Adipocyte (in vitro differentiated cells): Measurements from ENCODE around the gene IGSF9B.

ENCODE experiments used
- DNase-seq: peaks from one replicate; pipeline ENCODE4 v3.0.0-alpha.2; 2015; ENCODE audit warnings: low read depth
- H3K27me3 ChIP-seq: replicated peaks from 2 replicates; pipeline ENCODE4 v1.7.0; 2013; ENCODE audit warnings: mild to moderate bottlenecking, low read length, moderate library complexity; ENCODE audit not compliant: control insufficient read depth, insufficient read depth
- H3K36me3 ChIP-seq: 2 replicates; pipeline ENCODE4 v1.7.0; 2013; ENCODE audit warnings: low read length, mild to moderate bottlenecking, moderate library complexity; ENCODE audit not compliant: control insufficient read depth, insufficient read depth, severe bottlenecking
- H3K4me1 ChIP-seq: 2 replicates; pipeline ENCODE4 v1.7.0; 2013; ENCODE audit warnings: mild to moderate bottlenecking, low read length, moderate library complexity; ENCODE audit not compliant: control insufficient read depth, insufficient read depth
- H3K4me3 ChIP-seq: 2 replicates; pipeline ENCODE4 v1.7.0; 2013; ENCODE audit warnings: mild to moderate bottlenecking, low read length, moderate library complexity
- H3K9ac ChIP-seq: 2 replicates; pipeline ENCODE4 v1.7.0; 2013; ENCODE audit warnings: mild to moderate bottlenecking, low read length, moderate library complexity
- H3K9me3 ChIP-seq: 2 replicates; pipeline ENCODE4 v1.7.0; 2013; ENCODE audit warnings: mild to moderate bottlenecking, low read length, moderate library complexity; ENCODE audit not compliant: control insufficient read depth

The IGSF9B gene

DNA sequence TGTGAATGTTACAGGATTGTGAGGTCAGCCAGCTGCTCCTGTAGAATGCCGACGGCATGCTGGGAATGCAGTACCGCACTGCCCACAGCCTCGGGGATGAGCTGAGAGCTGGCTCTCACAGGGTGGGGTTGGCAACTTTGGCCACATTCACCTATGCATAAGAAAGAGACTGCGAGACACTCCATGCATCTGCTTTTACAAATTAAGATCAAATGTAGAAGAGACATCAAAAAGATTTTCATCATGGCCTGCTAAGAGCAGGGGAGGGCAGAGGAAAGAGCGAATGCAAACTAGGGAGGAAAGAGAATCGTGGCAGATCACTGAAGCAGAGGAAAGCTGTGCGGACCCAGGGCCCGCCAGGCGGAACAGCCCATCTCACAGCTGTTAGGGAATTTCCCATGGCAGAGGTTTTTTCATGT is 61.7 kb downstream of the IGSF9B start:
- Histone ChIP-seq H3K27me3 (peaks cover 18% of the 10 kb centered on the region), H3K9me3 (no peaks in the 10 kb centered on the region), H3K36me3 (no peaks in the 10 kb centered on the region), H3K9ac (no peak overlapping the region), H3K4me1 (no peaks in the 10 kb centered on the region), H3K4me3 (no peak overlapping the region)
- DNase-seq, result peak; percentile 12

DNA sequence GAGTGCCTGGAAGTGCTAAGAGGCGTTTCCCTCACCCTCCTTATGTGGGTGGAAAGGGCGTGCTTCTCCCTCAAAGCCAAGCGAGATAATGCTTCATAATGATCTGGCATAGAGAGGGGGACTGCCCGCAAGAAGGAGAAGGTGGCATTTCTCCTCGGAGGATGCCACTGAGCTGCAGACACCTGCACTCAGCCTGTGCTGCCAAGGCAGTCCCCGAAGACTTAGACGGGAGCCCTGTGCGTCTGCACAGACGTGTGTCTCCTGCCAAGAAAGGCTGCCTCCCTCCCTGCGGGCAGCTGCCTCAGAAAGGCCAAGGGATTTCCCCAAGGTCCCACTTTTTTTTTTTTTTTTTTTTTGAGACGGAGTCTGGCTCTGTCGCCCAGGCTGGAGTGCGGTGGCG is 63.4 kb downstream of the IGSF9B start:
- no peak for DNase-seq
- H3K9me3 ChIP-seq, result no peaks in the 10 kb centered on the region
- H3K4me3 ChIP-seq, result no peak overlapping the region
- H3K27me3 ChIP-seq, result peaks cover 16% of the 10 kb centered on the region
- H3K4me1 ChIP-seq, result no peaks in the 10 kb centered on the region
- no peak overlapping the region for H3K9ac ChIP-seq
- no peaks in the 10 kb centered on the region for H3K36me3 ChIP-seq

DNA sequence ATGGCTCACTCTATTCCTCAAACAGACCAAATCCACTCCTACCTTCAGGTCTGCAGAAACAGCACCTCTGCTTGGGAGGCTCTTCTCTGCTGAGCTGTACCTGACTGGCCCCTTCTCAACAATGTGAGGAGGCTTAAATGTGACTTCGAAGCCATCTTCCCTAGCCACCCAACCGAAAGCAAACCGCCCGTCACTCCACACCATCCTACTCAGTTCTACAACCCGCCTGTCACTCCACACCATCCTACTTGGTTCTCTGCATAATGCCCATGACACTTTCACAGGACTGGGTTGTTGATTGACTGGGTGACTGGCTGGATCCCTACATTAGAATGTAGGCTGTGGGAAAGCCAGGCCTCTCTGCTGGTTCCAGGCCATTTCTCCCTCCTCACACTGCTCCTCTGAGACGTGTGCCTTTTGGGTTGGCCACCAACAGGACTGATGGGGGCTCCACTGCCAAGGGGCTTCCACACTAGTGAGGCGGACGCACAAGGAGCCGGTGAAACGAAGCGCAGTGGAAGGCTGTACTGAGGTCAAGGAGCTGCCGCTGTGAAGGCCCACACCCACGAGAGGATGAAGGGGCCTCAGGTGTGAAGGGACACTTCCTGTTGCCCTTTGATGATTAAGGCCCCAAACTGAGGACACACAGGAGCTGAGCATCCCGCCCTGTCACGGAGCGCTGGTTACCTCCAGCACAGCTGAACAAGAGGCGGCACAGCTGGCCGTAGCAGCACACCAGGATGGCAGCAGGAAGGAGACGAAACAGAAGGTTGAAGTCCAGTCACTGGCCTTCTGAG is 64.0 kb downstream of the IGSF9B start:
- peaks cover 16% of the 10 kb centered on the region for H3K27me3 ChIP-seq
- H3K9ac ChIP-seq, result no peak overlapping the region
- H3K4me3 ChIP-seq, result no peak overlapping the region
- no peaks in the 10 kb centered on the region for H3K4me1 ChIP-seq
- no peaks in the 10 kb centered on the region for H3K9me3 ChIP-seq
- no peak for DNase-seq
- no peaks in the 10 kb centered on the region for H3K36me3 ChIP-seq

DNA sequence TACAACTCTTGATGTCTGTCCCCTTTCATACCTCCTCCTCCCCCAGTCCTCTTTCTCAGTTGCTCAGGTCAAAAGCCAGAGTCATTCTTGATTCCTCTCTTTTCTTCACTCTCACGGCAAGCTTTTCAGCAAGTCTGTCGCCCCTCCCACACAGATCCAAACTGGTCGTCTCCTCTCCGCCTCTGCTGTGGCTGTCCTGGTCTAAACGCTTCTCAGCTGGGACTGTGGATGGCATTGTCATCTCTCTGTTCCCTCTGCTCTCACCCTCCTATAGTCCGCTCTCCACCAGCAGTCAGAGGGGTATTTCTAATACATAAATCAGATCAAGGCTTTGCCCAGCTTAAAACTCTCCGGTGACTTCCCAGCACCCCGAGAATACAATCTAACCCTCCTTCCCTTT is 64.6 kb downstream of the IGSF9B start:
- no peaks in the 10 kb centered on the region for H3K9me3 ChIP-seq
- no peak for DNase-seq
- H3K4me1 ChIP-seq, result no peaks in the 10 kb centered on the region
- peaks cover 16% of the 10 kb centered on the region for H3K27me3 ChIP-seq
- no peak overlapping the region for H3K4me3 ChIP-seq
- no peak overlapping the region for H3K9ac ChIP-seq
- no peaks in the 10 kb centered on the region for H3K36me3 ChIP-seq

DNA sequence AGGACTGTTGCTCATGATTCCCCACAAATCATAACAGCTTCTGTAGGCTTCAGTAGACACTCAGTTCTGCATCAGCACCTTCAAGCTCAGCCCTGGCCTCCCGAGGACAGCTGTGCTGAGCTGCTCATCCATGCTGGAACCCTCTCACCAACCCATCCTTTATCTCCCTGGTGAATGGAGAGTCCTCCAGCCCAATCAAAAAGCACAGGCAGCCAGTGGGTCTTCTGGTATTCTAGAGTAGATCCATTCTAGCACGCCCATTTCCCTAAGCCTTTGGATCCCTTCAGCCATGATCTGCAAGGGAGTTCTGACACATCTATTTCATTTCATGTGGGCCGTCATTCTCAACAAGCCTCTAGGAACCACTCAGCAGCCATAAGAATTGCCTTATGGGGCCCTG is 66.9 kb downstream of the IGSF9B start:
- H3K4me3 ChIP-seq, result no peak overlapping the region
- no peaks in the 10 kb centered on the region for H3K4me1 ChIP-seq
- DNase-seq, result no peak
- H3K36me3 ChIP-seq, result no peaks in the 10 kb centered on the region
- peaks cover 16% of the 10 kb centered on the region for H3K27me3 ChIP-seq
- no peak overlapping the region for H3K9ac ChIP-seq
- H3K9me3 ChIP-seq, result no peaks in the 10 kb centered on the region

DNA sequence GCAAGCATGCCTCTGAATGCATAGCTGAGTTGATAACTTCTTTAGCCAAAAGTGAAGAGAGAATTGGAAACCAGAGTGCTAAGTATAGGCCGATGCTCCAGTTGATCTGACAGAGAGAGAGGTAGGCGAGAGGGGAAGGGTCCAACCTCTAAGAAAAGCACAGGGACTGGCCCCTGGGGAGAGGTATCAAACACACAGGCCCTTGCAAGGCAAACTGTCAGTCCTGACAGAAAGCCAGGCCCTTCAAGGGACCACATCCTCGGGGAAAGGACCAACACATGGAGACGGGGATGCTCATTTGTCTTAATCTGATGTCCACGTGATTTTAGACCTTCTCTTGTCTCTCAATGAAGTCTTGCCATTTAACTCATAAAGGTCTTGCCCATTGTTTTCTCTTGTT is 67.6 kb downstream of the IGSF9B start:
- Histone ChIP-seq H3K4me3 (no peak overlapping the region), H3K9ac (no peak overlapping the region), H3K9me3 (no peaks in the 10 kb centered on the region), H3K4me1 (no peaks in the 10 kb centered on the region), H3K36me3 (no peaks in the 10 kb centered on the region), H3K27me3 (peaks cover 12% of the 10 kb centered on the region)
- DNase-seq, result no peak

DNA sequence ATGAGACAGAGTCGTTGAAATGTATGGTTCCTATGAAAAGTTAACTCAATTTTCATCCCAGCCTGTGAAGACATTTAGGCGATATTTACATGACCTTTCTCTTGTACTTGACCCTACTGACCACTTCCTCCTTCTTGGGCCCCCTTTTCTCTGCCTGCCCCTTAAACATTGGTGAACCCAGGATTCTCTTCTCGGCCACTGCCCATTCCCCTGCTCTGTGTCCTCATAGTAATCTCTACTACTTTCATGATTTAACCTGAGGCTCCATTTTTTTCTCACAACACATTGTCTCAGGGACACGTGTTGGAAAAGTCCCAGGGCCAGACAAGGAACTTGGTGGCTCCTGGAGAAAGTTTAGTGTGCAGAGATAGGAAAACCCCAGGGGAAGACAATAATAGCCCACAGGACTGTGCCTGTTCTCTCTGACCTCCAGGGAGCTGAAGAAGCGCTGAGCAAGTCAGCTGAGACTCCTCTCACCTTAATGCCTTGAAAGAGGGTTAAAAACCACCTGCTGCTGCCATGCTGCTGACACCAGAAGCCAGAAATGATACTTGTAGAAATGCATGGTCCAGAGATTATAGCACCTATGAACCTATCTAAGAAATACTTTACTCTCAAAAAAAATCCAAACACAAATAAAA is 69.0 kb downstream of the IGSF9B start:
- H3K9me3 ChIP-seq, result no peaks in the 10 kb centered on the region
- peaks cover 8% of the 10 kb centered on the region for H3K27me3 ChIP-seq
- H3K36me3 ChIP-seq, result no peaks in the 10 kb centered on the region
- H3K9ac ChIP-seq, result no peak overlapping the region
- no peaks in the 10 kb centered on the region for H3K4me1 ChIP-seq
- no peak overlapping the region for H3K4me3 ChIP-seq
- no peak for DNase-seq

DNA sequence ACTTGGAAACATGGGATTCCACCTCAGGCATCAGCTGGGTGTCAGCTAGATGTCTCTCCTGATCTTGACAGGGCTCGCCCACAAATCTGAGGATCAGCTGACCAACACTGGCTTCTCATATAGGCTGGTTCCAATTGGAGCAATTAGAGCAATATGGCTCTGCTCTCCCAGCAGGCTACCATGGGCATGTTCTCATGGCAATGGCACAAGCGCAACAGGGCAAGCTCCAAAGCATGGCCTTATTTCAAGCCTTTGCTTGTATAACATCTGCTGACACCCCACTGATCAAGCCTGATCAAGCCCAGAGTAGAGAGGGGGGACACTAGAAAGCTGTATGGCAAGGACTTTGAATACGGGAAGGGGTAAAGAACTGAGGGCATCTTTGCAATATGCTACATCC is 70.7 kb downstream of the IGSF9B start:
- Histone ChIP-seq H3K4me1 (no peaks in the 10 kb centered on the region), H3K9me3 (no peaks in the 10 kb centered on the region), H3K36me3 (no peaks in the 10 kb centered on the region), H3K4me3 (no peak overlapping the region), H3K9ac (no peak overlapping the region), H3K27me3 (peaks cover 8% of the 10 kb centered on the region)
- DNase-seq, result no peak

DNA sequence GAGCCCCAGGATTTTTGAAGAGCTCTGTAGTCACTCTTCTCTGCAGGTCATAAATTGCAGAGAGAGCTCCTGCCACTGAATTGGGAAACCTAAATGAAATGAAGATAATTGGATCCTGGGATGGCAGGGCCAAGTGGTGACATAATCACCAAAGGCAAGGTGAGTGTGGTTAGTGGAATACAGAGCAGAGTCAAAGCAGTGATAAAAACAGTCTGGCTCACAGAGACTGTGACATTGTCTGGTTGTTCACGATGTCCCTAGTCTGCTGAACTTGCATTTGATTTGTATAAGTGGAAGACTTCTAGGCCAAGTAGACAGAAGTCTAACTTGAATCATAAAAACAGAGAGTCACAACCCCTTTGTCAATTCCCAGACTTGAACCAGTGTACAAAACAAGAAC is 84.6 kb downstream of the IGSF9B start:
- H3K9ac ChIP-seq, result no peak overlapping the region
- no peak overlapping the region for H3K4me3 ChIP-seq
- no peaks in the 10 kb centered on the region for H3K27me3 ChIP-seq
- no peaks in the 10 kb centered on the region for H3K4me1 ChIP-seq
- H3K36me3 ChIP-seq, result no peaks in the 10 kb centered on the region
- H3K9me3 ChIP-seq, result peaks cover 5% of the 10 kb centered on the region
- no peak for DNase-seq

DNA sequence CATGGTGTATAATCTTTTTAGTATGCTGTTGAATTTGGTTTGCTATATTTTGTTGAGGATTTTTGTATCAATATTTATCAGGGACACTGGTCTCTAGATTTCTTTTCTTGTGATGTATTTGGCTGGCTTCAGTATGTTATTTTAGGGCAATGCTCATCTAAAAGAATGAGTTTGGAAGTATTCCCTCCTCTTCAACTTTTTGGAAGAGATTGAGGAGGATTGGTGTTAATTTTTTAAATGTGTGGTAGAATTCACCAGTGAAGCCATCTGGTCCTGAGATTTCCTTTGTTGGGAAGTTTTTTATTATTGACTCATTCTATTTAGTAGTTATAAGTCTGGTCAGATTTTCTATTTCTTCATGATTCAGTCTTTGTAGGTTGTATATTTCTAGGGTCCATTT is 89.3 kb downstream of the IGSF9B start:
- Histone ChIP-seq H3K4me3 (no peak overlapping the region), H3K27me3 (no peaks in the 10 kb centered on the region), H3K9ac (no peak overlapping the region), H3K36me3 (no peaks in the 10 kb centered on the region), H3K4me1 (no peaks in the 10 kb centered on the region), H3K9me3 (no peaks in the 10 kb centered on the region)
- DNase-seq, result no peak

DNA sequence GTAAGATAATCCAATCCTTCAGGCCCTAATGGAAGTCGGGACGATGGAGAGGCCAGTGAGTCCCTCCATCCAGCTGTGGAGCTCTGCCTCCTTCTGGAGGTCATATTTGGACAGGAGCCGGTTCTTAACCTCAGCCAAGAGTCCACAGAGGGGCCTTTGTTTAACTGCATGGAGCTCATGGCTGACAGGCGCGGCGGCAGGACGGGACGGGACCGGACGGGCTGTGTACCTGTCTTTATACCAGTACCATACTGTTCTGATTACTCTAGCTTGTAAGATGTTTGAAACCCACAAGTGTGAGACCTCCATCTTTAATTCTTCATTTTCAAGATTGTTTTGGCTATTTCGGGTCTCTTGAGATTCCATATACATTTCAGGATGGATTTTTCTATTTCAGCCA is 91.3 kb downstream of the IGSF9B start:
- no peak for DNase-seq
- Histone ChIP-seq H3K27me3 (no peaks in the 10 kb centered on the region), H3K4me3 (no peak overlapping the region), H3K4me1 (no peaks in the 10 kb centered on the region), H3K9me3 (no peaks in the 10 kb centered on the region), H3K36me3 (no peaks in the 10 kb centered on the region), H3K9ac (no peak overlapping the region)
